Inferior parietal cortex (tissue), 1 donor: ENCODE results near the gene KCTD4.
"Not testable (repeated sequence)": the region's sequence is repeated elsewhere in the genome, so short reads cannot be mapped to it uniquely, and the experiment has no call there.

Experiments
- DNase-seq: peaks from one replicate; pipeline ENCODE4 v3.0.0-alpha.2; 2016; ENCODE audit errors: extremely low spot score

Gene KCTD4

GRCh38 chr13:45215392-45216077 is 14.7 kb upstream of the KCTD4 start:
- no peak for DNase-seq

- DNase-seq, result no peak
These were observed 8.4 kb upstream of the KCTD4 start for GRCh38 chr13:45209229-45209628.

- no peak for DNase-seq
These were observed 7.3 kb upstream of the KCTD4 start for GRCh38 chr13:45208132-45208531.

GRCh38 chr13:45207319-45207718 is 6.5 kb upstream of the KCTD4 start:
- no peak for DNase-seq

GRCh38 chr13:45206340-45206739 is 5.5 kb upstream of the KCTD4 start:
- DNase-seq, result no peak

- no peak for DNase-seq
These were observed 4.3 kb upstream of the KCTD4 start for GRCh38 chr13:45205124-45205523.

- no peak for DNase-seq
These were observed 1.1 kb downstream of the KCTD4 start for GRCh38 chr13:45199711-45200110.

- no peak for DNase-seq
These were observed 1.9 kb downstream of the KCTD4 start for GRCh38 chr13:45198924-45199323.

GRCh38 chr13:45198041-45198440 is 2.8 kb downstream of the KCTD4 start:
- no peak for DNase-seq

GRCh38 chr13:45196622-45197021 is 4.2 kb downstream of the KCTD4 start:
- no peak for DNase-seq

- DNase-seq, result no peak
These were observed 4.7 kb downstream of the KCTD4 start for GRCh38 chr13:45196096-45196495.

- DNase-seq, result no peak
These were observed 5.4 kb downstream of the KCTD4 start for GRCh38 chr13:45195421-45195820.

- peak; percentile 84 for DNase-seq
These were observed 6.5 kb downstream of the KCTD4 start for GRCh38 chr13:45194081-45194939.

- DNase-seq, result no peak
These were observed 9.0 kb downstream of the KCTD4 start for GRCh38 chr13:45191874-45192273.

GRCh38 chr13:45189511-45189910 is 11.3 kb downstream of the KCTD4 start:
- DNase-seq, result not testable (repeated sequence)

- not testable (repeated sequence) for DNase-seq
These were observed 11.8 kb downstream of the KCTD4 start for GRCh38 chr13:45189077-45189476.

- no peak for DNase-seq
These were observed 15.6 kb downstream of the KCTD4 start for GRCh38 chr13:45185286-45185685.

GRCh38 chr13:45184693-45185092 is 16.2 kb downstream of the KCTD4 start:
- no peak for DNase-seq

- DNase-seq, result no peak
These were observed 19.9 kb downstream of the KCTD4 start for GRCh38 chr13:45180713-45181601.

GRCh38 chr13:45180303-45180702 is 20.5 kb downstream of the KCTD4 start:
- no peak for DNase-seq

GRCh38 chr13:45179428-45179827 is 21.4 kb downstream of the KCTD4 start:
- DNase-seq, result no peak
